ENCODE results near the gene ZNF841.
"Not testable (repeated sequence)": the region's sequence is repeated elsewhere in the genome, so short reads cannot be mapped to it uniquely, and the experiment has no call there.

The ZNF841 gene

GRCh38 chr19:52095172-52096014, at the start of gene ZNF841:
Gene ZNF841, minus strand, starts transcription at chr19:52095765. Its CDS starts 10,964 bp downstream, at chr19:52084801.
- peak; percentile 95 for DNase-seq

- DNase-seq, result no peak
Measured at GRCh38 chr19:52142001-52142595, 46.5 kb upstream of the ZNF841 start.

GRCh38 chr19:52141203-52141602, 45.6 kb upstream of the ZNF841 start:
- peak; percentile 17 for DNase-seq

- peak; percentile 70 for DNase-seq
Measured at GRCh38 chr19:52140032-52140710, 44.6 kb upstream of the ZNF841 start.

GRCh38 chr19:52139252-52140031, 43.9 kb upstream of the ZNF841 start, which contains the start of gene ZNF616:
Gene ZNF616, minus strand, starts transcription at chr19:52139938. Its CDS starts 9,426 bp downstream, at chr19:52130512.
- DNase-seq, result peak; percentile 98

- DNase-seq, result no peak
Measured at GRCh38 chr19:52138983-52139251, 43.4 kb upstream of the ZNF841 start.

GRCh38 chr19:52138278-52138982, 42.9 kb upstream of the ZNF841 start:
- DNase-seq, result peak; percentile 90

GRCh38 chr19:52120286-52120685, 24.7 kb upstream of the ZNF841 start:
- no peak for DNase-seq

GRCh38 chr19:52115526-52116053, 20.0 kb upstream of the ZNF841 start:
- DNase-seq, result no peak

GRCh38 chr19:52114691-52115090, 19.1 kb upstream of the ZNF841 start:
- DNase-seq, result no peak

GRCh38 chr19:52112624-52113023, 17.1 kb upstream of the ZNF841 start:
- no peak for DNase-seq

GRCh38 chr19:52110780-52111179, 15.2 kb upstream of the ZNF841 start:
- DNase-seq, result no peak

GRCh38 chr19:52102782-52103181, 7.2 kb upstream of the ZNF841 start:
- no peak for DNase-seq

- no peak for DNase-seq
Measured at GRCh38 chr19:52101866-52102562, 6.4 kb upstream of the ZNF841 start.

- no peak for DNase-seq
Measured at GRCh38 chr19:52099497-52100138, 4.1 kb upstream of the ZNF841 start.

GRCh38 chr19:52096416-52096815, 851 bp upstream of the ZNF841 start:
- DNase-seq, result not testable (repeated sequence)

- DNase-seq, result peak; percentile 17
Measured at GRCh38 chr19:52094526-52095130, 937 bp downstream of the ZNF841 start.

GRCh38 chr19:52086481-52086880, 9.1 kb downstream of the ZNF841 start:
- DNase-seq, result no peak

- DNase-seq, result no peak
Measured at GRCh38 chr19:52070496-52070895, 25.1 kb downstream of the ZNF841 start.

- DNase-seq, result no peak
Measured at GRCh38 chr19:52069653-52070052, 25.9 kb downstream of the ZNF841 start.

Measured in NCI-H69 (cell line).